Spleen (tissue), 7 donors: ENCODE measurements around the gene SLCO2A1.

Source experiments
- POLR2AphosphoS5 ChIP-seq, 3 donors: sonication (generic); formaldehyde crosslinking; IDR thresholded peaks; one replicate each; pipeline ENCODE4 v1.5.1; 2017; ENCODE audit warnings: antibody characterized with exemption in 3 of 3
- TF ChIP-seq, protein P1 (sequence below), 11 experiments: fragments of 200-600 bp in 7 of 11; fragments of 450-650 bp in 4 of 11; sonication (generic) in 4 of 11; IDR thresholded peaks in 8 of 11; conservative IDR thresholded peaks in 3 of 11; 1 replicate in 7 of 11; 2 replicates in 4 of 11; pipeline versions ENCODE4 v1.4.0 to v1.8.0; 2016 to 2021; ENCODE audit warnings: antibody characterized with exemption in 11 of 11, inconsistent platforms in 4 of 11, mild to moderate bottlenecking in 1 of 11
- donor health status: DM: no; HTN: no; CAD: no; lungs with moderate emphysema.
- donor health status: DM: no; HTN: no; CAD: no.
- donor health status: DM: no; HTN: no; CAD: no.

DNA sequence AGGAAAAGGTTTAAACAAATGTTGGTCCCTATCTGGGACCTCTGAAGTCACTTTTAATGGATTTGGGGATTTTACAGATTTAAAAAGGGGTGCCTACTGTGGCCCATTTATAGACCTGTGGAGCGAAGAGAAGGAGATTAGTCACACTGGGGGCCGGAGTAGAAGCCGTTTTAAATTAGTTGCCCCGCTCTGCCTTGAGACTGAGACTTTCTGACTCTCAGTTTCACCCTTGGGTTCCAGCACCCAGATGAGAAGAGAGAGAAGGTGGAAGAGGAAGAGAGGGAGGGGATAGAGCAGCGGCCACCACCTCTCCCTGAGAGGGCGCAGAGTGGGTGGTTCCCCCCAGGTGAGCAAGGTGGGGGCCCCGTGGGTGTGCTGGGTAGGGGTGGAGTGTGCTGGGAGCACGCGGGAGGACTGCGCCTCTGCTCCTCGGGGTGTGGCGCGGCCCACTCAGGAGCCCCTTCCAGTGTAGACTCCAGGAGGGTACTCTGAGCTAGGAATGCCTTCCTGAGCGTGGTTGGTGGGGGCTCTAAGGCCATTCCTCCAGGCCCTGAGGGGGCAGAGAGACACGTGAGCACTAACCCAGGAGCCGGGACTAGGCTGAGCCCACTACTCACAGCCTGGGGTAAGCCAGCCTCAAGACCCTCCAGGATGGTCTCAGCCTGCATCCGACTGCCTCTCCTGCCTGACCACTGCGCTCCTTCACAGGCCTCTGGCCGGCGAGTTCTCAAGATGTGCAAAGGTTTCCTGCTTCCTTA lies 101.4 kb downstream of the SLCO2A1 start:
- TF ChIP-seq, protein P1, sequence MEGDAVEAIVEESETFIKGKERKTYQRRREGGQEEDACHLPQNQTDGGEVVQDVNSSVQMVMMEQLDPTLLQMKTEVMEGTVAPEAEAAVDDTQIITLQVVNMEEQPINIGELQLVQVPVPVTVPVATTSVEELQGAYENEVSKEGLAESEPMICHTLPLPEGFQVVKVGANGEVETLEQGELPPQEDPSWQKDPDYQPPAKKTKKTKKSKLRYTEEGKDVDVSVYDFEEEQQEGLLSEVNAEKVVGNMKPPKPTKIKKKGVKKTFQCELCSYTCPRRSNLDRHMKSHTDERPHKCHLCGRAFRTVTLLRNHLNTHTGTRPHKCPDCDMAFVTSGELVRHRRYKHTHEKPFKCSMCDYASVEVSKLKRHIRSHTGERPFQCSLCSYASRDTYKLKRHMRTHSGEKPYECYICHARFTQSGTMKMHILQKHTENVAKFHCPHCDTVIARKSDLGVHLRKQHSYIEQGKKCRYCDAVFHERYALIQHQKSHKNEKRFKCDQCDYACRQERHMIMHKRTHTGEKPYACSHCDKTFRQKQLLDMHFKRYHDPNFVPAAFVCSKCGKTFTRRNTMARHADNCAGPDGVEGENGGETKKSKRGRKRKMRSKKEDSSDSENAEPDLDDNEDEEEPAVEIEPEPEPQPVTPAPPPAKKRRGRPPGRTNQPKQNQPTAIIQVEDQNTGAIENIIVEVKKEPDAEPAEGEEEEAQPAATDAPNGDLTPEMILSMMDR (IDR thresholded peaks at IDR 0.05 in 8 of 11, conservative IDR thresholded peaks at IDR 0.05 in 3 of 11) = no peak
- peak in 1 of 3 donors; percentile 31 for TF ChIP-seq POLR2AphosphoS5 (IDR thresholded peaks at IDR 0.05)
